ENCODE data around the gene FOXO6.

Gene FOXO6

GRCh38 chr1:41408691-41409090 lies 47.5 kb downstream of the FOXO6 start:
- TF ChIP-seq CTCF (IDR thresholded peaks at IDR 0.05; ENCODE audit: low read depth, low read length): no peak
- no peak for TF ChIP-seq MAX (IDR thresholded peaks at IDR 0.05; ENCODE audit: low read depth, low read length)
- TF ChIP-seq POLR2A (IDR thresholded peaks at IDR 0.05; ENCODE audit: extremely low read depth, insufficient read length): no peak
- no peak for DNase-seq (ENCODE audit: low read depth)
- no peak overlapping the region for H3K4me3 ChIP-seq (ENCODE audit: low read depth, low read length)

GRCh38 chr1:41409825-41410224 lies 48.6 kb downstream of the FOXO6 start:
- H3K4me3 ChIP-seq (ENCODE audit: low read depth, low read length): no peak overlapping the region
- DNase-seq (ENCODE audit: low read depth): no peak
- TF ChIP-seq MAX (IDR thresholded peaks at IDR 0.05; ENCODE audit: low read depth, low read length) (no peak), POLR2A (IDR thresholded peaks at IDR 0.05; ENCODE audit: extremely low read depth, insufficient read length) (no peak), CTCF (IDR thresholded peaks at IDR 0.05; ENCODE audit: low read depth, low read length) (no peak), MYC (IDR thresholded peaks at IDR 0.05; ENCODE audit: low read depth, low read length) (no peak)

GRCh38 chr1:41410462-41410861 lies 49.2 kb downstream of the FOXO6 start:
- H3K4me3 ChIP-seq (ENCODE audit: low read depth, low read length): no peak overlapping the region
- DNase-seq (ENCODE audit: low read depth): no peak
- no peak for TF ChIP-seq MYC (IDR thresholded peaks at IDR 0.05; ENCODE audit: low read depth, low read length)
- no peak for TF ChIP-seq POLR2A (IDR thresholded peaks at IDR 0.05; ENCODE audit: extremely low read depth, insufficient read length)
- no peak for TF ChIP-seq MAX (IDR thresholded peaks at IDR 0.05; ENCODE audit: low read depth, low read length)
- TF ChIP-seq CTCF (IDR thresholded peaks at IDR 0.05; ENCODE audit: low read depth, low read length): no peak

GRCh38 chr1:41411229-41411628 lies 50.0 kb downstream of the FOXO6 start:
- DNase-seq (ENCODE audit: low read depth): no peak

GRCh38 chr1:41412748-41413147 lies 51.5 kb downstream of the FOXO6 start:
- no peak overlapping the region for H3K4me3 ChIP-seq (ENCODE audit: low read depth, low read length)
- DNase-seq (ENCODE audit: low read depth): no peak
- TF ChIP-seq MAX (IDR thresholded peaks at IDR 0.05; ENCODE audit: low read depth, low read length) (no peak), CTCF (IDR thresholded peaks at IDR 0.05; ENCODE audit: low read depth, low read length) (no peak), MYC (IDR thresholded peaks at IDR 0.05; ENCODE audit: low read depth, low read length) (no peak), POLR2A (IDR thresholded peaks at IDR 0.05; ENCODE audit: extremely low read depth, insufficient read length) (no peak)

More at GRCh38 chr1:41411229-41411628, 50.0 kb downstream of the FOXO6 start:
- no peak overlapping the region for H3K4me3 ChIP-seq (ENCODE audit: low read depth, low read length)
- TF ChIP-seq CTCF (IDR thresholded peaks at IDR 0.05; ENCODE audit: low read depth, low read length): no peak

GRCh38 chr1:41413748-41414281 lies 52.6 kb downstream of the FOXO6 start:
- DNase-seq (ENCODE audit: low read depth): no peak
- TF ChIP-seq CTCF (IDR thresholded peaks at IDR 0.05; ENCODE audit: low read depth, low read length) (no peak), MAX (IDR thresholded peaks at IDR 0.05; ENCODE audit: low read depth, low read length) (no peak), POLR2A (IDR thresholded peaks at IDR 0.05; ENCODE audit: extremely low read depth, insufficient read length) (no peak), MYC (IDR thresholded peaks at IDR 0.05; ENCODE audit: low read depth, low read length) (no peak)
- H3K4me3 ChIP-seq (ENCODE audit: low read depth, low read length): no peak overlapping the region

Data from NB4 (cell line).